ENCODE data around the gene UBFD1.
"Not testable (repeated sequence)": the region's sequence is repeated elsewhere in the genome, so short reads cannot be mapped to it uniquely, and the experiment has no call there.

UBFD1 gene

GRCh38 chr16:23581764-23582163, 24.2 kb downstream of the UBFD1 start:
- H3K4me3 ChIP-seq (ENCODE audit: control insufficient read depth, low read depth, low read length): no peak overlapping the region
- no peak for DNase-seq (ENCODE audit: low read depth)
- no peak for TF ChIP-seq CTCF (conservative IDR thresholded peaks at IDR 0.05; ENCODE audit: control insufficient read depth, insufficient read depth, low read depth, low read length)

GRCh38 chr16:23583271-23583670, 25.7 kb downstream of the UBFD1 start:
- not testable (repeated sequence) for H3K4me3 ChIP-seq (ENCODE audit: control insufficient read depth, low read depth, low read length)

GRCh38 chr16:23584186-23585076, 26.9 kb downstream of the UBFD1 start:
- no peak for TF ChIP-seq CTCF (conservative IDR thresholded peaks at IDR 0.05; ENCODE audit: control insufficient read depth, insufficient read depth, low read depth, low read length)
- no peak overlapping the region for H3K4me3 ChIP-seq (ENCODE audit: control insufficient read depth, low read depth, low read length)
- DNase-seq (ENCODE audit: low read depth): no peak

More at GRCh38 chr16:23583271-23583670, 25.7 kb downstream of the UBFD1 start:
- not testable (repeated sequence) for DNase-seq (ENCODE audit: low read depth)

GRCh38 chr16:23587726-23588125, 30.2 kb downstream of the UBFD1 start:
- H3K4me3 ChIP-seq (ENCODE audit: control insufficient read depth, low read depth, low read length): no peak overlapping the region
- DNase-seq (ENCODE audit: low read depth): peak; percentile 88
- TF ChIP-seq CTCF (conservative IDR thresholded peaks at IDR 0.05; ENCODE audit: control insufficient read depth, insufficient read depth, low read depth, low read length): no peak

GRCh38 chr16:23590181-23590580, 32.7 kb downstream of the UBFD1 start:
- no peak for DNase-seq (ENCODE audit: low read depth)
- no peak for TF ChIP-seq CTCF (conservative IDR thresholded peaks at IDR 0.05; ENCODE audit: control insufficient read depth, insufficient read depth, low read depth, low read length)
- H3K4me3 ChIP-seq (ENCODE audit: control insufficient read depth, low read depth, low read length): no peak overlapping the region

GRCh38 chr16:23594186-23594585, 36.7 kb downstream of the UBFD1 start:
- TF ChIP-seq CTCF (conservative IDR thresholded peaks at IDR 0.05; ENCODE audit: control insufficient read depth, insufficient read depth, low read depth, low read length): no peak
- H3K4me3 ChIP-seq (ENCODE audit: control insufficient read depth, low read depth, low read length): no peak overlapping the region
- DNase-seq (ENCODE audit: low read depth): no peak

GRCh38 chr16:23595246-23595950, 37.9 kb downstream of the UBFD1 start:
- no peak for TF ChIP-seq CTCF (conservative IDR thresholded peaks at IDR 0.05; ENCODE audit: control insufficient read depth, insufficient read depth, low read depth, low read length)
- peak; percentile 15 for DNase-seq (ENCODE audit: low read depth)
- H3K4me3 ChIP-seq (ENCODE audit: control insufficient read depth, low read depth, low read length): peak overlapping the region; percentile 99

Measured in fibroblast of mammary gland (primary cell).